Heart left ventricle (tissue), 13 donors: Measurements from ENCODE around the gene SRXN1.

Source experiments
- POLR2A ChIP-seq, 2 donors: fragments of 450-650 bp; IDR thresholded peaks; one replicate each; pipeline ENCODE4 v1.6.1; 2017; ENCODE audit warnings: antibody characterized with exemption in 2 of 2, mild to moderate bottlenecking in 2 of 2, moderate library complexity in 2 of 2
- TF ChIP-seq, protein P1 (sequence below), 12 donors: fragments of 200-600 bp; sonication (generic) in 4 of 12; IDR thresholded peaks; one replicate each; pipeline versions ENCODE4 v1.5.0 to v1.8.0; 2018 to 2022; ENCODE audit warnings: antibody characterized with exemption in 12 of 12, mild to moderate bottlenecking in 5 of 12
- donor health status: ischemic (EF 13 %, LVEDD 7.1; RV severe dilation, severe dysfunction).
- donor health status: DM: no; HTN: yes; CAD: no.
- donor health status: DM: no; HTN: no; CAD: no.
- donor health status: ischemic (EF 25% LVEDD 6.9; RV normal size, moderate dysfunction).
- donor health status: ischemic (EF 25% LVEDD 5.7; RV mildly dilated, moderate dysfunction).
- donor health status: ischemic (EF 35%, LVEDD 5.7; RV mildly dilated, moderate dysfunction).
- donor health status: nonischemic (EF 11% LVEDD 7.7; RV severe dilation, severe dysfunction).
- donor health status: DM: yes; HTN: yes; CAD: no.
- donor health status: PGD.
- donor health status: ischemic (EF 29% LVEDD 5.4; RV normal size, mild dysfunction).
- donor health status: nonischemic (EF 23%, LVEDD 6.1; RV moderate dilation, normal function).

DNA sequence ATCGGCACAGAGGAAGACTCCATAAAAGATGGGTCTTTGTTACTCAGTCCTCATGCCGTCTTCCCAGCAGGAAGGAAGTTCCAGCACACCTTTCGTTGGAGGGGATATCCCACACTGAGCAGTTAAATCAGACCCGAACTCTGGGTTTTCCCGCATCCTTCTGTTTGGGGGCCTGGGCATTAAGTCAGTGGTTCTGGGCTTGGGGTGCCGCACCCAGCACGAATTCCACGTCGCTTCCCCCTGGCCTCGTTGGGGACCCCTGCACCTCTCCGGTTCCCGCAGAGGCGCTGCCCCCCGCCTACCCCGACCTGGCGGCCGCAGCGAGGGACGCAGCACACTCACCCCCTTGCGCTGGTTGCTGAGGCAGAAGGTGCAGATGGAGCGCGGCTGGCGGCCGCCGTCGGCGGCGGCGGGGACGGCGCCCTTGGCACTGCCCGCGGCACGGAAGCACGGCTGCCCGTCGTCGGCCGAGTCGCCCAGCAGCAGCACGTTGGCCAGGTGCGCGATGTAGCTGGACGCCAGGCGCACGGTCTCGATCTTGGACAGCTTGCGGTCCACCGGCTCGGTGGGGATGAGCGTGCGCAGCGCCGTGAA is 43.5 kb downstream of the SRXN1 start:
- TF ChIP-seq, protein P1, sequence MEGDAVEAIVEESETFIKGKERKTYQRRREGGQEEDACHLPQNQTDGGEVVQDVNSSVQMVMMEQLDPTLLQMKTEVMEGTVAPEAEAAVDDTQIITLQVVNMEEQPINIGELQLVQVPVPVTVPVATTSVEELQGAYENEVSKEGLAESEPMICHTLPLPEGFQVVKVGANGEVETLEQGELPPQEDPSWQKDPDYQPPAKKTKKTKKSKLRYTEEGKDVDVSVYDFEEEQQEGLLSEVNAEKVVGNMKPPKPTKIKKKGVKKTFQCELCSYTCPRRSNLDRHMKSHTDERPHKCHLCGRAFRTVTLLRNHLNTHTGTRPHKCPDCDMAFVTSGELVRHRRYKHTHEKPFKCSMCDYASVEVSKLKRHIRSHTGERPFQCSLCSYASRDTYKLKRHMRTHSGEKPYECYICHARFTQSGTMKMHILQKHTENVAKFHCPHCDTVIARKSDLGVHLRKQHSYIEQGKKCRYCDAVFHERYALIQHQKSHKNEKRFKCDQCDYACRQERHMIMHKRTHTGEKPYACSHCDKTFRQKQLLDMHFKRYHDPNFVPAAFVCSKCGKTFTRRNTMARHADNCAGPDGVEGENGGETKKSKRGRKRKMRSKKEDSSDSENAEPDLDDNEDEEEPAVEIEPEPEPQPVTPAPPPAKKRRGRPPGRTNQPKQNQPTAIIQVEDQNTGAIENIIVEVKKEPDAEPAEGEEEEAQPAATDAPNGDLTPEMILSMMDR (IDR thresholded peaks at IDR 0.05) = no peak
- TF ChIP-seq POLR2A (IDR thresholded peaks at IDR 0.05) = no peak
